A549 (cell line): ENCODE measurements around the gene SH3BP2. TPM values are rescaled to one million over a fixed set of nuclear protein-coding genes. Genes with fewer than 3 reads are reported as not detected.

Source experiments
- ATAC-seq, 2 experiments: fragments of 200-7000 bp in 1 of 2; fragments of >200 bp in 1 of 2; cut with Nextera tagmentation in 1 of 2; cut with Tn5 transposase in 1 of 2; 3 replicates each; pipeline versions ENCODE4 v1.8.0 to v1.9.1; 2018 to 2020; ENCODE audit warnings: mild to moderate bottlenecking in 1 of 2, moderate library complexity in 1 of 2
- CTCF ChIA-PET: fragments of 300-600 bp; sonication (Branson Sonifier 250); formaldehyde crosslinking; extraction: SDS; loops from one replicate; lab custom pipeline; 2021; ENCODE audit warnings: antibody characterized with exemption, inconsistent platforms; lab: Yijun Ruan, JAX
- POLR2A ChIA-PET: fragments of 350-600 bp; formaldehyde crosslinking; extraction: SDS; loops from one replicate; lab custom pipeline; 2021; ENCODE audit warnings: antibody characterized with exemption, inconsistent platforms; lab: Yijun Ruan, JAX
- DNase-seq, 2 experiments: peaks; one replicate each; pipeline versions ENCODE4 v3.0.0 to v3.0.0-alpha.2; 2011 to 2016; ENCODE audit warnings: low read depth in 1 of 2, low spot score in 1 of 2
- FAIRE-seq: peaks from 2 replicates; lab custom pipeline; 2011; peaks lifted over from hg19 to GRCh38; lab: Jason Lieb, UNC
- H3K27ac ChIP-seq, 2 experiments: fragments of >200 bp; sonication (Bioruptor Twin); formaldehyde crosslinking; 3 replicates each; pipeline ENCODE4 v1.5.1; 2016 to 2017
- H3K4me1 ChIP-seq: fragments of >200 bp; sonication (Bioruptor Twin); formaldehyde crosslinking; 3 replicates; pipeline ENCODE4 v1.6.1; 2016
- H3K4me2 ChIP-seq: fragments of >200 bp; sonication (Bioruptor Twin); formaldehyde crosslinking; 3 replicates; pipeline ENCODE4 v1.6.1; 2016
- H3K4me3 ChIP-seq: fragments of >200 bp; sonication (Bioruptor Twin); formaldehyde crosslinking; 3 replicates; pipeline ENCODE4 v1.5.1; 2016
- H3K9me3 ChIP-seq: fragments of >200 bp; sonication (Bioruptor Twin); formaldehyde crosslinking; 3 replicates; pipeline ENCODE4 v1.6.1; 2016
- BHLHE40 ChIP-seq: IDR thresholded peaks from 2 replicates; pipeline ENCODE4 v1.6.1; 2012; ENCODE audit warnings: low read depth, low read length, inconsistent platforms
- CBX2 ChIP-seq: fragments of 200-600 bp; sonication (generic); IDR thresholded peaks from 2 replicates; pipeline ENCODE4 v1.6.1; 2016; ENCODE audit warnings: low read depth, mild to moderate bottlenecking, borderline replicate concordance
- CEBPB ChIP-seq, 2 experiments: fragments of >200 bp in 1 of 2; sonication (Bioruptor Twin) in 1 of 2; formaldehyde crosslinking in 1 of 2; IDR thresholded peaks; 2 replicates each; pipeline ENCODE4 v1.6.1; 2012 to 2016
- CTCF ChIP-seq: fragments of >200 bp; sonication (Bioruptor Twin); formaldehyde crosslinking; IDR thresholded peaks from 3 replicates; pipeline ENCODE4 v1.5.1; 2016
- EHF ChIP-seq: fragments of 250-450 bp; sonication (Bioruptor Pico); IDR thresholded peaks from 2 replicates; pipeline ENCODE4 v1.5.0; 2020; ENCODE audit warnings: mild to moderate bottlenecking
- EP300 ChIP-seq, 2 experiments: fragments of >200 bp; sonication (Bioruptor Twin); formaldehyde crosslinking; IDR thresholded peaks; 2 replicates in 1 of 2; 3 replicates in 1 of 2; pipeline ENCODE4 v1.6.1; 2016 to 2017
- GATA3 ChIP-seq: IDR thresholded peaks from 2 replicates; pipeline ENCODE4 v1.6.1; 2012; ENCODE audit warnings: borderline replicate concordance
- HOXA7 ChIP-seq: fragments of 250-450 bp; sonication (Bioruptor Pico); IDR thresholded peaks from 2 replicates; pipeline ENCODE4 v1.5.0; 2020; ENCODE audit warnings: mild to moderate bottlenecking, moderate library complexity
- HOXB13 ChIP-seq: fragments of 250-450 bp; sonication (Bioruptor Pico); IDR thresholded peaks from 2 replicates; pipeline ENCODE4 v1.5.0; 2020; ENCODE audit warnings: low read depth, mild to moderate bottlenecking, moderate library complexity
- KDM1A ChIP-seq: fragments of 200-600 bp; sonication (generic); IDR thresholded peaks from 2 replicates; pipeline ENCODE4 v1.6.1; 2016; ENCODE audit warnings: low read depth, mild to moderate bottlenecking
- MAFK ChIP-seq: fragments of 450-650 bp; IDR thresholded peaks from 2 replicates; pipeline ENCODE4 v1.6.1; 2014; ENCODE audit not compliant: partially characterized antibody
- MAZ ChIP-seq: fragments of 150-350 bp; IDR thresholded peaks from 2 replicates; pipeline ENCODE4 v1.6.1; 2014; ENCODE audit warnings: antibody characterized with exemption, low read depth, low read length, borderline replicate concordance
- MYC ChIP-seq: IDR thresholded peaks from 2 replicates; pipeline ENCODE4 v1.6.1; 2012; ENCODE audit warnings: mild to moderate bottlenecking, inconsistent platforms, low read length, improper control_type of control experiment, borderline replicate concordance
- NPAS2 ChIP-seq: fragments of 250-450 bp; sonication (Bioruptor Pico); IDR thresholded peaks from 2 replicates; pipeline ENCODE4 v1.8.0; 2022; ENCODE audit warnings: mild to moderate bottlenecking, moderate library complexity, borderline replicate concordance
- PHF8 ChIP-seq: fragments of 200-600 bp; sonication (generic); IDR thresholded peaks from 2 replicates; pipeline ENCODE4 v1.6.1; 2016; ENCODE audit warnings: low read depth, mild to moderate bottlenecking, antibody characterized with exemption, moderate library complexity, borderline replicate concordance
- POLR2A ChIP-seq: IDR thresholded peaks from 2 replicates; pipeline ENCODE4 v1.6.1; 2012; ENCODE audit warnings: mild to moderate bottlenecking, low read length
- RARB ChIP-seq: fragments of 250-450 bp; sonication (Bioruptor Pico); IDR thresholded peaks from 2 replicates; pipeline ENCODE4 v1.8.0; 2021; ENCODE audit warnings: mild to moderate bottlenecking, moderate library complexity
- RCOR1 ChIP-seq: fragments of 150-350 bp; IDR thresholded peaks from 2 replicates; pipeline ENCODE4 v1.6.1; 2014; ENCODE audit warnings: antibody characterized with exemption, low read length, low read depth
- SREBF2 ChIP-seq: fragments of 450-650 bp; IDR thresholded peaks from 2 replicates; pipeline ENCODE4 v1.6.1; 2014; ENCODE audit warnings: mild to moderate bottlenecking, moderate library complexity
- ZFP36 ChIP-seq: fragments of 450-650 bp; IDR thresholded peaks from 2 replicates; pipeline ENCODE4 v1.6.1; 2014; ENCODE audit warnings: borderline replicate concordance; ENCODE audit not compliant: partially characterized antibody
- ZSCAN20 ChIP-seq: fragments of 250-450 bp; sonication (Bioruptor Pico); IDR thresholded peaks from 2 replicates; pipeline ENCODE4 v1.8.0; 2022; ENCODE audit warnings: mild to moderate bottlenecking, moderate library complexity
- WGBS: methylation state at CpG from one replicate; pipeline ENCODE4 v1.1.6; 2017; ENCODE audit errors: missing lambda C conversion rate; 5-methylcytosine and 5-hydroxymethylcytosine counted together
- polyA plus RNA-seq, 4 experiments: library from polyadenylated mRNA; depleted of rRNA in 3 of 4; stranded (reverse); fragments of >200 nt; fragmentation: RNase III in 1 of 4; extraction: RNeasy Plus Mini Kit Qiagen cat#74134 plus additional on column Dnase treatment in 1 of 4; gene quantifications; 2 replicates in 3 of 4; 3 replicates in 1 of 4; pipeline ENCODE4 v1.2.3, GENCODE V29; 2011 to 2017
- TF ChIP-seq, protein P1 (sequence below): fragments of >200 bp; sonication (Bioruptor Twin); formaldehyde crosslinking; IDR thresholded peaks from 2 replicates; pipeline ENCODE4 v1.6.1; 2016
- TF ChIP-seq, protein P2 (sequence below): fragments of 150-350 bp; IDR thresholded peaks from 2 replicates; pipeline ENCODE4 v1.6.1; 2014; ENCODE audit warnings: low read depth, mild to moderate bottlenecking, low read length
- TF ChIP-seq, protein P3 (sequence below): IDR thresholded peaks from 2 replicates; pipeline ENCODE4 v1.6.1; 2012

Gene SH3BP2
- polyA plus RNA-seq, 2 of the 4 experiments (the other 2 are of a cell fraction): 4.4 to 6.0 TPM

DNA sequence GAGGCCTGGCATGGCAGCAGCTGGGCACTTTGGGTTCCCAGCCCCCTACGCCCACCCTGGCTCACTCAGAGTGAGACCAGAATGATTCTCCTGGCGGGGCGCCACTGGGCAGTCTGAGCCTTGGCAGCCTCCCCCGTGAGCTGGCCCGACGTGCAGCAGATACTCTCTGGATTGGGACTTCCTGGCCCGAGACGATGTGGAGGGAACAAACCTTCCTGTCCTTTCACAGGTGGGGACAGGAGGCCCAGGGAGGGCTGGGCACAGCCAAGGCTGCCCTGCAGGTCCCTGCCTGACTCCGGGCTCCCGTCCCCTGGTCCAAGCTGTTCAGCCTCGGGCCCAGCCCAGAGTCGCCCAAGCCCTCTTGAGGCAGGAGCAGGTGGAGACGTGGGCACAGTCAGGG, 32.9 kb downstream of the SH3BP2 start:
- TF ChIP-seq CEBPB (IDR thresholded peaks at IDR 0.05) (no peak), KDM1A (no peak), CBX2 (no peak), NPAS2 (CRISPR knock-in tag) (no peak), CTCF (no peak), HOXB13 (CRISPR knock-in tag) (no peak), RCOR1 (no peak), HOXA7 (CRISPR knock-in tag) (no peak), SREBF2 (no peak), ZSCAN20 (CRISPR knock-in tag) (no peak), RARB (CRISPR knock-in tag) (no peak)
- TF ChIP-seq, protein P1, sequence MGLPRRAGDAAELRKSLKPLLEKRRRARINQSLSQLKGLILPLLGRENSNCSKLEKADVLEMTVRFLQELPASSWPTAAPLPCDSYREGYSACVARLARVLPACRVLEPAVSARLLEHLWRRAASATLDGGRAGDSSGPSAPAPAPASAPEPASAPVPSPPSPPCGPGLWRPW: no peak
- TF ChIP-seq, protein P2, sequence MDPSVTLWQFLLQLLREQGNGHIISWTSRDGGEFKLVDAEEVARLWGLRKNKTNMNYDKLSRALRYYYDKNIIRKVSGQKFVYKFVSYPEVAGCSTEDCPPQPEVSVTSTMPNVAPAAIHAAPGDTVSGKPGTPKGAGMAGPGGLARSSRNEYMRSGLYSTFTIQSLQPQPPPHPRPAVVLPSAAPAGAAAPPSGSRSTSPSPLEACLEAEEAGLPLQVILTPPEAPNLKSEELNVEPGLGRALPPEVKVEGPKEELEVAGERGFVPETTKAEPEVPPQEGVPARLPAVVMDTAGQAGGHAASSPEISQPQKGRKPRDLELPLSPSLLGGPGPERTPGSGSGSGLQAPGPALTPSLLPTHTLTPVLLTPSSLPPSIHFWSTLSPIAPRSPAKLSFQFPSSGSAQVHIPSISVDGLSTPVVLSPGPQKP: no peak
- TF ChIP-seq, protein P3, sequence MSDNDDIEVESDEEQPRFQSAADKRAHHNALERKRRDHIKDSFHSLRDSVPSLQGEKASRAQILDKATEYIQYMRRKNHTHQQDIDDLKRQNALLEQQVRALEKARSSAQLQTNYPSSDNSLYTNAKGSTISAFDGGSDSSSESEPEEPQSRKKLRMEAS: no peak
- Histone ChIP-seq H3K4me3 (no peak overlapping the region), H3K4me2 (no peak overlapping the region), H3K4me1 (no peaks in the 10 kb centered on the region), H3K27ac (no peak overlapping the region), H3K9me3 (no peaks in the 10 kb centered on the region)
- ChIA-PET CTCF (no interaction called here), POLR2A (no interaction called here)
- no peak for ATAC-seq
- no peak for FAIRE-seq
- WGBS: 100% methylated on average over 1 of the region's 13 CpGs
- DNase-seq: no peak

- Histone ChIP-seq H3K4me3 (no peak overlapping the region), H3K4me1 (no peaks in the 10 kb centered on the region), H3K9me3 (no peaks in the 10 kb centered on the region), H3K27ac (no peak overlapping the region), H3K4me2 (no peak overlapping the region)
- ATAC-seq (no peak), DNase-seq (no peak), FAIRE-seq (no peak)
- 96% methylated on average over 19 of the region's 31 CpGs for WGBS
- no peak for TF ChIP-seq ZFP36
- no peak for TF ChIP-seq MAFK
- TF ChIP-seq BHLHE40: no peak
- TF ChIP-seq, protein P3: no peak
- no peak for TF ChIP-seq CTCF
- no peak for TF ChIP-seq MYC
- TF ChIP-seq CBX2: no peak
- no peak for TF ChIP-seq PHF8
- TF ChIP-seq POLR2A: no peak
- TF ChIP-seq ZSCAN20 (CRISPR knock-in tag): no peak
- TF ChIP-seq EP300 (IDR thresholded peaks at IDR 0.05): no peak
- no peak for TF ChIP-seq EHF (CRISPR knock-in tag)
- TF ChIP-seq MAZ: no peak
- TF ChIP-seq GATA3: no peak
- ChIA-PET CTCF (no interaction called here), POLR2A (no interaction called here)
Observed at GRCh38 chr4:2827071-2827873, 34.4 kb downstream of the SH3BP2 start.
